HepG2 (cell line): ENCODE measurements around the gene NEURL1. TPM values are rescaled to one million over a fixed set of nuclear protein-coding genes. Genes with fewer than 3 reads are reported as not detected.

ENCODE experiments used
- ATAC-seq: fragments of 200-7000 bp; cut with Tn5 transposase; 3 replicates; pipeline ENCODE4 v1.9.1; 2020; ENCODE audit warnings: mild to moderate bottlenecking, moderate library complexity
- BruUV-seq: library from RNA; stranded (reverse); fragments of 400-500 nt; replicated peaks from 2 replicates; lab custom pipeline; 2021; lab: Mats Ljungman, UMichigan
- CTCF ChIA-PET: fragments of 300-600 bp; formaldehyde crosslinking; extraction: SDS; loops from one replicate; lab custom pipeline; 2021; ENCODE audit warnings: low total read pairs, inconsistent platforms, low intra/inter-chr PET ratio; lab: Yijun Ruan, JAX
- POLR2A ChIA-PET: fragments of 350-600 bp; sonication (Branson Sonifier 250); formaldehyde crosslinking; loops from one replicate; lab custom pipeline; 2020; ENCODE audit warnings: antibody characterized with exemption, inconsistent platforms; lab: Yijun Ruan, JAX
- DNase-seq: peaks from one replicate; pipeline ENCODE4 v3.0.0-alpha.2; 2015; ENCODE audit warnings: low spot score
- FAIRE-seq: peaks from 3 replicates; lab custom pipeline; 2011; peaks lifted over from hg19 to GRCh38; lab: Jason Lieb, UNC
- H2AFZ ChIP-seq: one replicate; pipeline ENCODE4 v1.6.1; 2011; ENCODE audit warnings: low read length, inconsistent platforms
- H3K27ac ChIP-seq: fragments of 300-600 bp; 3 replicates; pipeline ENCODE4 v1.8.0; 2011; ENCODE audit warnings: mixed run types, mild to moderate bottlenecking, mixed read lengths, low read length, inconsistent platforms; ENCODE audit not compliant: insufficient read depth; ENCODE audit errors: extremely low read length
- H3K27me3 ChIP-seq, 2 experiments: fragments of 200-600 bp in 1 of 2; 2 replicates in 1 of 2; 3 replicates in 1 of 2; pipeline versions ENCODE4 v1.6.0 to v1.8.0; 2011; ENCODE audit warnings: low read length in 2 of 2, mild to moderate bottlenecking in 2 of 2, moderate library complexity in 2 of 2, inconsistent platforms in 1 of 2; ENCODE audit not compliant: insufficient read depth in 2 of 2, control insufficient read depth in 1 of 2
- H3K36me3 ChIP-seq, 2 experiments: fragments of 200-600 bp in 1 of 2; replicated peaks in 1 of 2; 2 replicates in 1 of 2; 3 replicates in 1 of 2; pipeline versions ENCODE4 v1.5.1 to v1.8.0; 2011; ENCODE audit warnings: low read length in 2 of 2, inconsistent platforms in 1 of 2; ENCODE audit not compliant: insufficient read depth in 2 of 2, control insufficient read depth in 1 of 2
- H3K4me1 ChIP-seq: 2 replicates; pipeline ENCODE4 v1.5.1; 2012; ENCODE audit warnings: low read length, inconsistent platforms; ENCODE audit not compliant: insufficient read depth
- H3K4me2 ChIP-seq: 2 replicates; pipeline ENCODE4 v1.6.0; 2011; ENCODE audit warnings: low read depth, low read length, inconsistent platforms
- H3K4me3 ChIP-seq, 3 experiments: fragments of 200-600 bp in 1 of 3; sonication (generic), shearing (Covaris generic) in 1 of 3; replicated peaks in 1 of 3; 2 replicates each; pipeline ENCODE4 v1.5.1; 2011 to 2016; ENCODE audit warnings: low read length in 3 of 3, inconsistent platforms in 2 of 3, low read depth in 2 of 3, mild to moderate bottlenecking in 2 of 3, control low read depth in 1 of 3, mixed read lengths in 1 of 3; ENCODE audit not compliant: insufficient read depth in 1 of 3
- H3K79me2 ChIP-seq: one replicate; pipeline ENCODE4 v1.6.1; 2011; ENCODE audit warnings: low read length, inconsistent platforms; ENCODE audit not compliant: insufficient read depth
- H3K9ac ChIP-seq: 2 replicates; pipeline ENCODE4 v1.6.0; 2011; ENCODE audit warnings: mild to moderate bottlenecking, low read depth, low read length, inconsistent platforms; ENCODE audit not compliant: insufficient read depth
- H3K9me3 ChIP-seq: 2 replicates; pipeline ENCODE4 v1.5.1; 2012; ENCODE audit warnings: mild to moderate bottlenecking, low read length
- H4K20me1 ChIP-seq: 2 replicates; pipeline ENCODE4 v1.6.0; 2011; ENCODE audit warnings: inconsistent platforms, mild to moderate bottlenecking, low read length, moderate library complexity; ENCODE audit not compliant: insufficient read depth
- AKNA ChIP-seq: sonication (generic); formaldehyde crosslinking; IDR thresholded peaks from 2 replicates; pipeline ENCODE4 v1.4.0; 2020; ENCODE audit warnings: missing genetic modification reagents, borderline replicate concordance
- ATF3 ChIP-seq: sonication (generic); formaldehyde crosslinking; IDR thresholded peaks from 2 replicates; pipeline ENCODE4 v1.4.0; 2020; ENCODE audit warnings: missing genetic modification reagents
- DMAP1 ChIP-seq: IDR thresholded peaks from 2 replicates; pipeline ENCODE4 v1.6.1; 2016
- FOSL1 ChIP-seq: sonication (generic); formaldehyde crosslinking; IDR thresholded peaks from 2 replicates; pipeline ENCODE4 v1.9.0; 2021; ENCODE audit warnings: missing genetic modification reagents, borderline replicate concordance
- KDM4B ChIP-seq: sonication (generic); formaldehyde crosslinking; IDR thresholded peaks from 2 replicates; pipeline ENCODE4 v1.4.0; 2020; ENCODE audit warnings: missing genetic modification reagents
- NAIF1 ChIP-seq: sonication (generic); formaldehyde crosslinking; IDR thresholded peaks from 2 replicates; pipeline ENCODE4 v1.5.0; 2020; ENCODE audit warnings: mild to moderate bottlenecking, missing genetic modification reagents, borderline replicate concordance
- NR1H2 ChIP-seq: sonication (generic); formaldehyde crosslinking; IDR thresholded peaks from 2 replicates; pipeline ENCODE4 v1.8.1; 2022; ENCODE audit warnings: low read depth, missing genetic modification reagents, borderline replicate concordance
- NR2F6 ChIP-seq, 2 experiments: IDR thresholded peaks; 2 replicates each; pipeline ENCODE4 v1.6.1; 2016; ENCODE audit warnings: antibody characterized with exemption in 1 of 2, mild to moderate bottlenecking in 1 of 2
- RELA ChIP-seq: sonication (generic); formaldehyde crosslinking; IDR thresholded peaks from 2 replicates; pipeline ENCODE4 v1.4.0; 2020; ENCODE audit warnings: missing genetic modification reagents
- SP1 ChIP-seq, 2 experiments: fragments of 450-650 bp in 1 of 2; sonication (generic) in 1 of 2; formaldehyde crosslinking in 1 of 2; IDR thresholded peaks; 2 replicates each; pipeline versions ENCODE4 v1.4.0 to v1.6.1; 2016 to 2020; ENCODE audit warnings: missing genetic modification reagents in 1 of 2
- TBL1XR1 ChIP-seq: fragments of 150-350 bp; IDR thresholded peaks from 2 replicates; pipeline ENCODE4 v1.6.1; 2014; ENCODE audit warnings: borderline replicate concordance, low read length; ENCODE audit not compliant: partially characterized antibody
- TBX3 ChIP-seq: fragments of 450-650 bp; IDR thresholded peaks from 2 replicates; pipeline ENCODE4 v1.6.1; 2017; ENCODE audit warnings: antibody characterized with exemption, mild to moderate bottlenecking, inconsistent platforms, borderline replicate concordance
- TEAD2 ChIP-seq: sonication (generic); formaldehyde crosslinking; IDR thresholded peaks from 2 replicates; pipeline ENCODE4 v1.9.0; 2021; ENCODE audit warnings: missing genetic modification reagents
- ZBTB7A ChIP-seq: sonication (generic); formaldehyde crosslinking; IDR thresholded peaks from 2 replicates; pipeline ENCODE4 v1.8.0; 2022; ENCODE audit warnings: mild to moderate bottlenecking, missing genetic modification reagents
- ZNF207 ChIP-seq: fragments of 450-650 bp; IDR thresholded peaks from 2 replicates; pipeline ENCODE4 v1.6.1; 2016; ENCODE audit warnings: antibody characterized with exemption, borderline replicate concordance
- ZNF674 ChIP-seq: sonication (generic); formaldehyde crosslinking; IDR thresholded peaks from 2 replicates; pipeline ENCODE4 v1.5.0; 2020; ENCODE audit warnings: low read depth, mild to moderate bottlenecking, missing genetic modification reagents
- WGBS: methylation state at CpG from one replicate; pipeline ENCODE4 v1.1.6; 2017; ENCODE audit warnings: low lambda C conversion rate; 5-methylcytosine and 5-hydroxymethylcytosine counted together
- in situ Hi-C: cut with HindIII; loops from 2 replicates; pipeline ENCODE4 v1.10.0; 2017; ENCODE audit warnings: low pct_unique_long_range_greater_than_20kb; ENCODE audit not compliant: extremely low pct_ligation_motif_present
- intact Hi-C: fragments of 100-400 bp; cut with micrococcal nuclease; formaldehyde crosslinking; loops from one replicate; pipeline ENCODE4 v1.10.0; 2022; ENCODE audit not compliant: unreplicated experiment
- polyA plus RNA-seq, 8 experiments: library from polyadenylated mRNA; depleted of rRNA in 3 of 8; stranded (reverse) in 7 of 8; unstranded in 1 of 8; fragments of >200 nt; fragmentation: Illumina TruSeq in 4 of 8; extraction: Trizol in 4 of 8; gene quantifications; 2 replicates each; pipeline versions ENCODE4 v1.2.1 to v1.2.3, GENCODE V29; 2011 to 2016; ENCODE audit warnings: low read depth in 4 of 8, missing spikeins in 1 of 8, mixed read lengths in 1 of 8; ENCODE audit not compliant: insufficient read depth in 1 of 8
- total RNA-seq, 5 experiments: library from RNA; depleted of rRNA; stranded (reverse); fragments of >200 nt; fragmentation: Illumina TruSeq; extraction: Trizol; gene quantifications; 2 replicates each; pipeline ENCODE4 v1.2.3, GENCODE V29; 2016; ENCODE audit warnings: low read depth in 1 of 5
- TF ChIP-seq, protein P1 (sequence below): sonication (generic); formaldehyde crosslinking; IDR thresholded peaks from 2 replicates; pipeline ENCODE4 v1.4.0; 2020; ENCODE audit warnings: mild to moderate bottlenecking, missing genetic modification reagents
- TF ChIP-seq, protein P2 (sequence below): sonication (generic); formaldehyde crosslinking; IDR thresholded peaks from 2 replicates; pipeline ENCODE4 v1.4.0; 2020; ENCODE audit warnings: missing genetic modification reagents, borderline replicate concordance
- TF ChIP-seq, protein P3 (sequence below): sonication (generic); formaldehyde crosslinking; IDR thresholded peaks from 2 replicates; pipeline ENCODE4 v1.5.0; 2020; ENCODE audit warnings: missing genetic modification reagents

Gene NEURL1
- total and polyA plus RNA-seq, 2 of the 13 experiments (the other 11 are each of a cell fraction or from before 2014, with no cell fraction given), result not detected

- Histone ChIP-seq H2AFZ (no peak overlapping the region), H3K27me3 (peaks cover 6 to 38% of the 10 kb centered on the region in 2 experiments), H3K4me2 (no peak overlapping the region), H3K79me2 (no peaks in the 10 kb centered on the region), H3K27ac (no peak overlapping the region), H3K4me1 (peaks cover 25% of the 10 kb centered on the region), H3K4me3 (no peak overlapping the region), H3K9me3 (no peaks in the 10 kb centered on the region), H3K9ac (no peak overlapping the region), H3K36me3 (no peaks in the 10 kb centered on the region), H4K20me1 (no peaks in the 10 kb centered on the region)
- no TSS peak for BruUV-seq
- ATAC-seq, result peak; percentile 26; the same call in 2 of the 3 replicates
- ChIA-PET POLR2A (no interaction called here), CTCF (no interaction called here)
- intact Hi-C loops, result no loop called here
- in situ Hi-C loops, result no loop called here
- FAIRE-seq, result no peak
- 0% methylated on average over 2 of the region's 4 CpGs for WGBS
- no peak for DNase-seq
- no peak for TF ChIP-seq TBX3
- no peak for TF ChIP-seq DMAP1 (CRISPR knock-in tag)
- TF ChIP-seq AKNA (CRISPR knock-in tag), result no peak
- no peak for TF ChIP-seq ATF3 (CRISPR knock-in tag)
- TF ChIP-seq NR2F6 (IDR thresholded peaks at IDR 0.05), result no peak
- TF ChIP-seq NR2F6 (CRISPR knock-in tag; IDR thresholded peaks at IDR 0.05), result no peak
- no peak for TF ChIP-seq ZNF207
- TF ChIP-seq KDM4B (CRISPR knock-in tag), result no peak
- TF ChIP-seq FOSL1 (CRISPR knock-in tag), result no peak
- TF ChIP-seq RELA, result no peak
- TF ChIP-seq, protein P1, sequence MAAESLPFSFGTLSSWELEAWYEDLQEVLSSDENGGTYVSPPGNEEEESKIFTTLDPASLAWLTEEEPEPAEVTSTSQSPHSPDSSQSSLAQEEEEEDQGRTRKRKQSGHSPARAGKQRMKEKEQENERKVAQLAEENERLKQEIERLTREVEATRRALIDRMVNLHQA, result no peak
- TF ChIP-seq NR1H2 (CRISPR knock-in tag), result no peak
- no peak for TF ChIP-seq TBL1XR1
- TF ChIP-seq NAIF1 (CRISPR knock-in tag), result no peak
- TF ChIP-seq, protein P2, sequence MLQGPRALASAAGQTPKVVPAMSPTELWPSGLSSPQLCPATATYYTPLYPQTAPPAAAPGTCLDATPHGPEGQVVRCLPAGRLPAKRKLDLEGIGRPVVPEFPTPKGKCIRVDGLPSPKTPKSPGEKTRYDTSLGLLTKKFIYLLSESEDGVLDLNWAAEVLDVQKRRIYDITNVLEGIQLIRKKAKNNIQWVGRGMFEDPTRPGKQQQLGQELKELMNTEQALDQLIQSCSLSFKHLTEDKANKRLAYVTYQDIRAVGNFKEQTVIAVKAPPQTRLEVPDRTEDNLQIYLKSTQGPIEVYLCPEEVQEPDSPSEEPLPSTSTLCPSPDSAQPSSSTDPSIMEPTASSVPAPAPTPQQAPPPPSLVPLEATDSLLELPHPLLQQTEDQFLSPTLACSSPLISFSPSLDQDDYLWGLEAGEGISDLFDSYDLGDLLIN (CRISPR knock-in tag), result no peak
- no peak for TF ChIP-seq TEAD2
- no peak for TF ChIP-seq ZNF674 (CRISPR knock-in tag)
- no peak for TF ChIP-seq ZBTB7A (CRISPR knock-in tag)
- no peak for TF ChIP-seq SP1 (IDR thresholded peaks at IDR 0.05)
- TF ChIP-seq SP1 (CRISPR knock-in tag; IDR thresholded peaks at IDR 0.05), result no peak
- TF ChIP-seq, protein P3, sequence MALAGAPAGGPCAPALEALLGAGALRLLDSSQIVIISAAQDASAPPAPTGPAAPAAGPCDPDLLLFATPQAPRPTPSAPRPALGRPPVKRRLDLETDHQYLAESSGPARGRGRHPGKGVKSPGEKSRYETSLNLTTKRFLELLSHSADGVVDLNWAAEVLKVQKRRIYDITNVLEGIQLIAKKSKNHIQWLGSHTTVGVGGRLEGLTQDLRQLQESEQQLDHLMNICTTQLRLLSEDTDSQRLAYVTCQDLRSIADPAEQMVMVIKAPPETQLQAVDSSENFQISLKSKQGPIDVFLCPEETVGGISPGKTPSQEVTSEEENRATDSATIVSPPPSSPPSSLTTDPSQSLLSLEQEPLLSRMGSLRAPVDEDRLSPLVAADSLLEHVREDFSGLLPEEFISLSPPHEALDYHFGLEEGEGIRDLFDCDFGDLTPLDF, result no peak
Measured at GRCh38 chr10:103475437-103475836, 18.1 kb upstream of the NEURL1 start.
